ENCODE results near the gene TLE7.
A peak's percentile ranks its signal among the peaks of the same experiment; 100 is the strongest.

Gene TLE7

GRCh38 chr16:71412270-71413160, 29.3 kb downstream of the TLE7 start:
- DNase-seq (ENCODE audit: low read depth, low spot score), result peak; percentile 45

- no peak for DNase-seq (ENCODE audit: low read depth, low spot score)
These were observed 31.7 kb downstream of the TLE7 start for GRCh38 chr16:71410146-71410545.

GRCh38 chr16:71409011-71409775, 32.7 kb downstream of the TLE7 start:
- DNase-seq (ENCODE audit: low read depth, low spot score), result no peak

- no peak for DNase-seq (ENCODE audit: low read depth, low spot score)
These were observed 33.3 kb downstream of the TLE7 start for GRCh38 chr16:71408536-71408935.

- no peak for DNase-seq (ENCODE audit: low read depth, low spot score)
These were observed 34.1 kb downstream of the TLE7 start for GRCh38 chr16:71407731-71408130.

GRCh38 chr16:71406724-71407123, 35.1 kb downstream of the TLE7 start:
- no peak for DNase-seq (ENCODE audit: low read depth, low spot score)

GRCh38 chr16:71406316-71406715, 35.5 kb downstream of the TLE7 start:
- no peak for DNase-seq (ENCODE audit: low read depth, low spot score)

- DNase-seq (ENCODE audit: low read depth, low spot score), result no peak
These were observed 37.5 kb downstream of the TLE7 start for GRCh38 chr16:71404364-71404763.

- DNase-seq (ENCODE audit: low read depth, low spot score), result no peak
These were observed 39.2 kb downstream of the TLE7 start for GRCh38 chr16:71402674-71403073.

GRCh38 chr16:71402007-71402406, 39.8 kb downstream of the TLE7 start:
- DNase-seq (ENCODE audit: low read depth, low spot score), result no peak

- DNase-seq (ENCODE audit: low read depth, low spot score), result no peak
These were observed 41.9 kb downstream of the TLE7 start for GRCh38 chr16:71399801-71400563.

GRCh38 chr16:71396594-71396993, 45.3 kb downstream of the TLE7 start:
- no peak for DNase-seq (ENCODE audit: low read depth, low spot score)

GRCh38 chr16:71389330-71389729, 52.5 kb downstream of the TLE7 start:
- no peak for DNase-seq (ENCODE audit: low read depth, low spot score)

- no peak for DNase-seq (ENCODE audit: low read depth, low spot score)
These were observed 54.6 kb downstream of the TLE7 start for GRCh38 chr16:71387045-71387871.

- no peak for DNase-seq (ENCODE audit: low read depth, low spot score)
These were observed 57.7 kb downstream of the TLE7 start for GRCh38 chr16:71384073-71384724.

- no peak for DNase-seq (ENCODE audit: low read depth, low spot score)
These were observed 58.6 kb downstream of the TLE7 start for GRCh38 chr16:71383054-71383773.

- no peak for DNase-seq (ENCODE audit: low read depth, low spot score)
These were observed 61.0 kb downstream of the TLE7 start for GRCh38 chr16:71380831-71381230.

All from activated CD4-positive, CD25-positive, alpha-beta regulatory T cell treated with anti-CD3 and anti-CD28 coated beads, Interleukin-2, amount 50 U/mL, for 16 hours (primary cell).